Gastrocnemius medialis (tissue), 4 donors: Measurements from ENCODE around the gene SLC44A2. TPM values are rescaled to one million over a fixed set of nuclear protein-coding genes. Genes with fewer than 3 reads are reported as not detected.

Experiments used
- ATAC-seq, 2 donors: fragments of 150-250 bp; one replicate each; pipeline ENCODE4 v1.9.1; 2016
- DNase-seq, 2 donors: peaks; one replicate each; pipeline ENCODE4 v3.0.0-alpha.2; 2019
- H3K27ac ChIP-seq, 4 donors: fragments of 200-600 bp; sonication (generic); 1 replicate in 1 of 4; 2 replicates in 3 of 4; pipeline ENCODE4 v1.5.1; 2016 to 2018; ENCODE audit warnings: mild to moderate bottlenecking in 2 of 4, moderate library complexity in 1 of 4
- H3K27me3 ChIP-seq, 3 donors: fragments of 200-600 bp; sonication (generic) in 2 of 3; 1 replicate in 1 of 3; 2 replicates in 2 of 3; pipeline versions ENCODE4 v1.5.1 to v1.6.0; 2016 to 2019; ENCODE audit warnings: mild to moderate bottlenecking in 1 of 3, moderate library complexity in 1 of 3
- H3K36me3 ChIP-seq, 2 donors: fragments of 200-600 bp; sonication (generic) in 1 of 2; one replicate each; pipeline ENCODE4 v1.5.1; 2017 to 2018
- H3K4me1 ChIP-seq, 2 donors: fragments of 200-600 bp; sonication (generic) in 1 of 2; one replicate each; pipeline ENCODE4 v1.5.1; 2016 to 2017; ENCODE audit warnings: mild to moderate bottlenecking in 2 of 2
- H3K4me3 ChIP-seq, 4 donors: fragments of 200-600 bp; sonication (generic) in 3 of 4; 1 replicate in 1 of 4; 2 replicates in 3 of 4; pipeline ENCODE4 v1.5.1; 2016 to 2019; ENCODE audit warnings: mild to moderate bottlenecking in 2 of 4
- H3K9me3 ChIP-seq, 3 donors: fragments of 200-600 bp; sonication (generic) in 2 of 3; 1 replicate in 1 of 3; 2 replicates in 2 of 3; pipeline ENCODE4 v1.5.1; 2016 to 2019
- CTCF ChIP-seq, 5 experiments: fragments of 450-650 bp in 3 of 5; fragments of 200-600 bp in 2 of 5; sonication (generic) in 2 of 5; IDR thresholded peaks in 4 of 5; conservative IDR thresholded peaks in 1 of 5; 1 replicate in 4 of 5; 2 replicates in 1 of 5; pipeline ENCODE4 v1.5.1; 2016 to 2019; ENCODE audit warnings: antibody characterized with exemption in 5 of 5, mild to moderate bottlenecking in 3 of 5, moderate library complexity in 3 of 5
- POLR2A ChIP-seq, 2 donors: fragments of 450-650 bp; IDR thresholded peaks; one replicate each; pipeline ENCODE4 v1.6.1; 2017; ENCODE audit warnings: antibody characterized with exemption in 2 of 2, mild to moderate bottlenecking in 2 of 2, moderate library complexity in 2 of 2
- in situ Hi-C, 4 donors: fragments of 200-750 bp; cut with MboI; loops; one replicate each; pipeline versions ENCODE4 v1.15.0 to v1.8.0; 2017; ENCODE audit warnings: low sequenced_read_pairs in 4 of 4
- intact Hi-C: fragments of 100-400 bp; cut with DNase I; formaldehyde crosslinking; loops from one replicate; pipeline ENCODE4 v1.15.1; 2023; ENCODE audit warnings: low total_unique reads
- total RNA-seq, 4 donors: library from RNA; depleted of rRNA; stranded (reverse); fragments of >200 nt; gene quantifications; one replicate each; pipeline versions ENCODE4 v1.1.0 to v1.2.3, GENCODE V29; 2016

Gene SLC44A2
- total RNA-seq, 4 donors from 2014 or later = 51.1 to 168 (median 105) TPM

GRCh38 chr19:10691178-10691881, 66.0 kb downstream of the SLC44A2 start:
- TF ChIP-seq POLR2A (IDR thresholded peaks at IDR 0.05) = no peak
- TF ChIP-seq CTCF (IDR thresholded peaks at IDR 0.05 in 4 of 5, conservative IDR thresholded peaks at IDR 0.05 in 1 of 5) = no peak
- no peak overlapping the region for H3K27ac ChIP-seq
- intact Hi-C loops (no loop called here), in situ Hi-C loops (no loop called here)
- no peaks in the 10 kb centered on the region for H3K27me3 ChIP-seq
- no peak for DNase-seq
- no peaks in the 10 kb centered on the region for H3K9me3 ChIP-seq
- peaks cover 10 to 12% of the 10 kb centered on the region in 2 donors for H3K4me1 ChIP-seq
- no peak for ATAC-seq
- H3K36me3 ChIP-seq = peaks cover 0 to 61% of the 10 kb centered on the region in 2 donors
- H3K4me3 ChIP-seq = no peak overlapping the region

GRCh38 chr19:10691883-10692282, 66.5 kb downstream of the SLC44A2 start:
- ATAC-seq (no peak), DNase-seq (no peak)
- Histone ChIP-seq H3K36me3 (peaks cover 0 to 56% of the 10 kb centered on the region in 2 donors), H3K4me1 (peaks cover 10 to 12% of the 10 kb centered on the region in 2 donors), H3K9me3 (no peaks in the 10 kb centered on the region), H3K27me3 (no peaks in the 10 kb centered on the region), H3K27ac (no peak overlapping the region), H3K4me3 (no peak overlapping the region)
- in situ Hi-C loops = no loop called here
- intact Hi-C loops = no loop called here
- TF ChIP-seq POLR2A (IDR thresholded peaks at IDR 0.05) = no peak
- TF ChIP-seq CTCF (IDR thresholded peaks at IDR 0.05 in 4 of 5, conservative IDR thresholded peaks at IDR 0.05 in 1 of 5) = no peak

- H3K27me3 ChIP-seq = no peaks in the 10 kb centered on the region
- intact Hi-C loops (no loop called here), in situ Hi-C loops (no loop called here)
- TF ChIP-seq CTCF (IDR thresholded peaks at IDR 0.05 in 4 of 5, conservative IDR thresholded peaks at IDR 0.05 in 1 of 5) = no peak
- no peak for TF ChIP-seq POLR2A (IDR thresholded peaks at IDR 0.05)
- H3K4me3 ChIP-seq = no peak overlapping the region
- peaks cover 0 to 47% of the 10 kb centered on the region in 2 donors for H3K36me3 ChIP-seq
- ATAC-seq (no peak), DNase-seq (no peak)
- H3K9me3 ChIP-seq = no peaks in the 10 kb centered on the region
- no peak overlapping the region for H3K27ac ChIP-seq
- peaks cover 10 to 12% of the 10 kb centered on the region in 2 donors for H3K4me1 ChIP-seq
Observed at GRCh38 chr19:10692673-10693264, 67.4 kb downstream of the SLC44A2 start.

Other genes with a start within 250 kb of the SLC44A2 start
- 10 to 100 TPM; 32.6 to 58.5 (median 50.9) TPM for gene TYK2, start 245.0 kb upstream of the SLC44A2 start, total RNA-seq
- 100 to 1,000 TPM; 133 to 189 (median 163) TPM for gene CDC37, start 222.0 kb upstream of the SLC44A2 start, total RNA-seq
- gene PDE4A, start 205.0 kb upstream of the SLC44A2 start, total RNA-seq = 10 to 100 TPM in 1 of 4 donors, 1 to 10 TPM in 3; 6.4 to 10.1 (median 8.4) TPM
- gene KEAP1, start 122.2 kb upstream of the SLC44A2 start, total RNA-seq = 100 to 1,000 TPM; 189 to 336 (median 228) TPM
- gene S1PR5, start 108.1 kb upstream of the SLC44A2 start, total RNA-seq = not detected
- 100 to 1,000 TPM in 2 of 4 donors, 10 to 100 TPM in 2; 67.6 to 127 (median 96.0) TPM for gene ATG4D, start 81.6 kb upstream of the SLC44A2 start, total RNA-seq
- 10 to 100 TPM; 16.8 to 24.1 (median 19.9) TPM for gene KRI1, start 59.5 kb upstream of the SLC44A2 start, total RNA-seq
- 10 to 100 TPM in 3 of 4 donors, 1 to 10 TPM in 1; 7.3 to 18.1 (median 13.4) TPM for gene CDKN2D, start 56.6 kb upstream of the SLC44A2 start, total RNA-seq
- gene AP1M2, start 38.2 kb upstream of the SLC44A2 start, total RNA-seq = under 1 TPM in 1 of 4 donors, not detected in 3; 0.32 TPM
- 10 to 100 TPM; 67.3 to 88.2 (median 76.6) TPM for gene ILF3, start 28.8 kb downstream of the SLC44A2 start, total RNA-seq
- 10 to 100 TPM in 3 of 4 donors, 1 to 10 TPM in 1; 9.5 to 25.7 (median 15.4) TPM for gene QTRT1, start 75.9 kb downstream of the SLC44A2 start, total RNA-seq
- gene DNM2, start 92.5 kb downstream of the SLC44A2 start, total RNA-seq = 100 to 1,000 TPM in 3 of 4 donors, 10 to 100 TPM in 1; 76.2 to 131 (median 108) TPM
- 10 to 100 TPM; 33.0 to 90.0 (median 57.1) TPM for gene TMED1, start 210.7 kb downstream of the SLC44A2 start, total RNA-seq
- 1 to 10 TPM; 1.4 to 3.9 (median 1.9) TPM for gene C19orf38, start 222.9 kb downstream of the SLC44A2 start, total RNA-seq
- gene CARM1, start 246.0 kb downstream of the SLC44A2 start, total RNA-seq = 10 to 100 TPM; 31.2 to 58.5 (median 53.0) TPM